ENCODE measurements around the gene ADD1. TPM values are rescaled to one million over a fixed set of nuclear protein-coding genes. Genes with fewer than 3 reads are reported as not detected.

The ADD1 gene
- polyA plus RNA-seq, 1 donor (not counting 4 experiments of a cell fraction or from before 2014, with no cell fraction given) = 109 TPM

DNA sequence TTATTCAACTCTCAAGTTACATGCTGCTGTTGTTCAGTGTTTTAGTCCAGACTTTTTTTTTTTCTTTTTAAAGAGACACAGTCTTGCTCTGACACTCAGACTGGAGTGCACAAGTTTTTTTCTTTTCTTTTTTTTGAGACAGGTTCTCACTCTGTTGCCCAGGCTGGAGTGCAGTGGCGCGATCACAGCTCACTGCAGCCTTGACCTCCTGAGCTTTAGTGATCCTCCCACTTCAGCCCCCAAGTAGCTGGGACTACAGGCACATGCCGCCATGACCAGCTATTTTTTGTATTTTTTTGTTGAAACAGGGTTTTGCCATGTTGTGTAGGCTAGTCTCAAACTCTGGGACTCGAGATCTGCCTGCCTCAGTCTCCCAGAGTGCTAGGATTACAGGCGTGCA is 11.9 kb downstream of the ADD1 start:
- DNase-seq (ENCODE audit: low read depth, low spot score) = no peak
- dilution Hi-C loops (cut with MboI; ENCODE audit: extremely low pct_ligation_motif_present, low sequenced_read_pairs) = no loop called here
- Histone ChIP-seq H3K4me3 (ENCODE audit: control insufficient read depth in 2 of 3, extremely low read depth in 1 of 3, insufficient read depth in 2 of 3, low read depth in 1 of 3, low read length in 3 of 3) (no peak overlapping the region), H3K9ac (ENCODE audit: control insufficient read depth, extremely low read depth, insufficient read depth, low read length) (no peak overlapping the region), H3K27ac (ENCODE audit: control insufficient read depth, insufficient read depth, low read length) (no peak overlapping the region), H3K9me3 (ENCODE audit: control insufficient read depth, low read depth, low read length) (no peaks in the 10 kb centered on the region), H4K20me1 (ENCODE audit: control insufficient read depth, extremely low read depth, insufficient read depth, low read length) (peaks cover 7% of the 10 kb centered on the region), H3K79me2 (ENCODE audit: control insufficient read depth, insufficient read depth, low read length) (peaks cover 92% of the 10 kb centered on the region), H3K36me3 (ENCODE audit: control insufficient read depth in 2 of 2, extremely low read depth in 1 of 2, insufficient read depth in 2 of 2, low read length in 2 of 2) (peaks cover 0 to 4% of the 10 kb centered on the region in 2 experiments), H3K4me2 (ENCODE audit: control insufficient read depth, extremely low read depth, insufficient read depth, low read depth, low read length) (no peak overlapping the region), H2AFZ (ENCODE audit: control insufficient read depth, low read length) (no peak overlapping the region), H3K4me1 (ENCODE audit: control insufficient read depth, extremely low read depth, insufficient read depth, low read length) (peaks cover 6% of the 10 kb centered on the region), H3K9me1 (ENCODE audit: control insufficient read depth, extremely low read depth, insufficient read depth, low read length) (no peaks in the 10 kb centered on the region), H3K27me3 (ENCODE audit: control insufficient read depth, extremely low read depth, insufficient read depth, low read length) (no peaks in the 10 kb centered on the region)
- TF ChIP-seq, protein P1, sequence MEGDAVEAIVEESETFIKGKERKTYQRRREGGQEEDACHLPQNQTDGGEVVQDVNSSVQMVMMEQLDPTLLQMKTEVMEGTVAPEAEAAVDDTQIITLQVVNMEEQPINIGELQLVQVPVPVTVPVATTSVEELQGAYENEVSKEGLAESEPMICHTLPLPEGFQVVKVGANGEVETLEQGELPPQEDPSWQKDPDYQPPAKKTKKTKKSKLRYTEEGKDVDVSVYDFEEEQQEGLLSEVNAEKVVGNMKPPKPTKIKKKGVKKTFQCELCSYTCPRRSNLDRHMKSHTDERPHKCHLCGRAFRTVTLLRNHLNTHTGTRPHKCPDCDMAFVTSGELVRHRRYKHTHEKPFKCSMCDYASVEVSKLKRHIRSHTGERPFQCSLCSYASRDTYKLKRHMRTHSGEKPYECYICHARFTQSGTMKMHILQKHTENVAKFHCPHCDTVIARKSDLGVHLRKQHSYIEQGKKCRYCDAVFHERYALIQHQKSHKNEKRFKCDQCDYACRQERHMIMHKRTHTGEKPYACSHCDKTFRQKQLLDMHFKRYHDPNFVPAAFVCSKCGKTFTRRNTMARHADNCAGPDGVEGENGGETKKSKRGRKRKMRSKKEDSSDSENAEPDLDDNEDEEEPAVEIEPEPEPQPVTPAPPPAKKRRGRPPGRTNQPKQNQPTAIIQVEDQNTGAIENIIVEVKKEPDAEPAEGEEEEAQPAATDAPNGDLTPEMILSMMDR (optimal IDR thresholded peaks at IDR 0.05 in 1 of 3, IDR thresholded peaks at IDR 0.05 in 1 of 3, conservative IDR thresholded peaks at IDR 0.05 in 1 of 3; ENCODE audit: extremely low read depth in 1 of 3, insufficient read depth in 2 of 3, low read length in 3 of 3) = no peak
- no peak for TF ChIP-seq EZH2 (IDR thresholded peaks at IDR 0.05; ENCODE audit: low read length)
- no peak for FAIRE-seq

DNA sequence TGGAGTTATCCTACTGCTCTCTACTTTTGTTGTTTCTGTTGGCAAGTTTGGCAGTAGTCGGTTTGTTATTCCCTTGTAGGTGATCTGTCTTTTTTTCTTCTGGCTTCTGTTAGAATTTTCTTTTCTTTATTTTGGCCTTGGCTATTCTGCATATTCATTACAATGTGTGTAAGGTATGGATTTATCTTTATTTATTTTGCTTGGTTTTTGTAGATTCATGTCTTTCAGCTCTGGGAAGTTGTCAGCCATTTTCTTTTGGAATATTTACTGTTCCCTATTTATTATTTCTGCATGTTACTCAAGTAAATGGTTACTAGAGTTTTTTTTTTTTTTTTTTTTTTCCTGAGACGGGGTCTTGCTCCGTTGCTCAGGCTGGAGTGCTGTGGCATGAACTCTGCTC is 12.6 kb downstream of the ADD1 start:
- H3K4me3 ChIP-seq (ENCODE audit: control insufficient read depth in 2 of 3, extremely low read depth in 1 of 3, insufficient read depth in 2 of 3, low read depth in 1 of 3, low read length in 3 of 3) = no peak overlapping the region
- H3K9me3 ChIP-seq (ENCODE audit: control insufficient read depth, low read depth, low read length) = no peaks in the 10 kb centered on the region
- H3K27ac ChIP-seq (ENCODE audit: control insufficient read depth, insufficient read depth, low read length) = no peak overlapping the region
- peaks cover 91% of the 10 kb centered on the region for H3K79me2 ChIP-seq (ENCODE audit: control insufficient read depth, insufficient read depth, low read length)
- no peaks in the 10 kb centered on the region for H3K9me1 ChIP-seq (ENCODE audit: control insufficient read depth, extremely low read depth, insufficient read depth, low read length)
- H4K20me1 ChIP-seq (ENCODE audit: control insufficient read depth, extremely low read depth, insufficient read depth, low read length) = peaks cover 7% of the 10 kb centered on the region
- TF ChIP-seq EZH2 (IDR thresholded peaks at IDR 0.05; ENCODE audit: low read length) = no peak
- TF ChIP-seq, protein P1 (optimal IDR thresholded peaks at IDR 0.05 in 1 of 3, IDR thresholded peaks at IDR 0.05 in 1 of 3, conservative IDR thresholded peaks at IDR 0.05 in 1 of 3; ENCODE audit: extremely low read depth in 1 of 3, insufficient read depth in 2 of 3, low read length in 3 of 3) = no peak
- H3K4me1 ChIP-seq (ENCODE audit: control insufficient read depth, extremely low read depth, insufficient read depth, low read length) = peaks cover 7% of the 10 kb centered on the region
- DNase-seq (ENCODE audit: low read depth, low spot score) (no peak), FAIRE-seq (no peak)
- no peak overlapping the region for H2AFZ ChIP-seq (ENCODE audit: control insufficient read depth, low read length)
- H3K4me2 ChIP-seq (ENCODE audit: control insufficient read depth, extremely low read depth, insufficient read depth, low read depth, low read length) = no peak overlapping the region
- H3K27me3 ChIP-seq (ENCODE audit: control insufficient read depth, extremely low read depth, insufficient read depth, low read length) = no peaks in the 10 kb centered on the region
- peaks cover 0 to 4% of the 10 kb centered on the region in 2 experiments for H3K36me3 ChIP-seq (ENCODE audit: control insufficient read depth in 2 of 2, extremely low read depth in 1 of 2, insufficient read depth in 2 of 2, low read length in 2 of 2)
- H3K9ac ChIP-seq (ENCODE audit: control insufficient read depth, extremely low read depth, insufficient read depth, low read length) = no peak overlapping the region
- dilution Hi-C loops (cut with MboI; ENCODE audit: extremely low pct_ligation_motif_present, low sequenced_read_pairs) = no loop called here
